Amygdala (tissue), 56 donors: ENCODE results near the gene AADACL3.

Experiments used
- DNase-seq, 56 donors: peaks; one replicate each; lab custom pipeline; 2025; lab: John Stamatoyannopoulos, UW

Gene AADACL3

DNA sequence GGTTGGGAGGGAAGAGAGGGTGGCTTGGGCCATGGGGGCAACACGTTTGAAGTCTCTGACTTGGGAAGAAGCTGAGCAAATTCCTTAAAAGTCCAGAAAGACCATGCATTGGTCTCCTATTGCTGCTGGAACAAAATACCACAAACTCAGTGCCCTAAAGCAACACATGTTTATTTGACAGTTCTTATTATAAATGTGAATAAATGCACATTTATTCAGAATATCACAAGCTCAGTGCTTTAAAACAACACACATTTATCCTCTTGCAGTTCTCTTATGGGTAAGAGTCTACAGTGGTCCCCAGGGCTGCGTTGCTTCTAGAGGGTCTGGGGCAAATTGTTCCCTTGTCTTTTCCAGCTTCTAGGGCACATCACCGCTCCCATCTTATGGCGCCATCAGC lies 47.6 kb downstream of the AADACL3 start:
- DNase-seq = no peak

DNA sequence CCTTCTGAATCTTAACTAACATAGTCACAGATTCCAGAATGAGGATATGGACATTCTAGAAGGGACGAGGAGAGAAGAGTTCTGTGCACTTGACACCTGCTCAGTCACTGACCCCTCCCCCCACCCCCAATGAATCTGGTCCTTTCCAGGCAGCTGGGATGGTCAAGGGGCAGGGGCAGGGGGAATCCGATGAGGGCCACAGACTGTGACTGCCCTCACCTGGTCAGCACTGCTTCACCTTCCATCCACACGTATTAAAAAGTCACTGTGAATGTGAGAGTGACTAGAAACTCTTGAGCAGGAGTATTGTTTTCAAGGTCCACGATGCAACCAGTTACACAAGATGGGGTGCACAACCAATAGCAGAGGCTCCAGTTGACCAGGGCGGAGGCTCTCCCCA lies 48.1 kb downstream of the AADACL3 start:
- no peak for DNase-seq

DNA sequence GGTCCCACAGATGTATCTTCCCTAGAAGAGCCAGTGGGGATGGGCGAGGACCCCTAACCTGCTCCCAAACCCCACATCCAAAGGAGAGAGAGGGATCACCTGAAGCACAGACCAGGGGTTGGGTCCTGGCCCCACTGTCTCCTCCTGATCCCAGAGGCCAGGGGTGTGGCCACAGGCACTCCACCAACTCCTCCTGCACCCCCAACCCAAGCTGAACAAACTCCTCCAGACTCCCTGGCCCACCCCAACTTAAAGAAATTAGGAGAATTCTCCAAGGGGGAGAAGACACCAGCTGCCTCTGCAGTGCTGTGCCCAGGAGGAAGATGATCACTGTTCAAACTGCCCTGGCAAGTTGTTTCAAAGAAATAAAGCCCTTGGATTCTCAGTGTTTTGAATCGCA lies 53.1 kb downstream of the AADACL3 start:
- no peak for DNase-seq

DNA sequence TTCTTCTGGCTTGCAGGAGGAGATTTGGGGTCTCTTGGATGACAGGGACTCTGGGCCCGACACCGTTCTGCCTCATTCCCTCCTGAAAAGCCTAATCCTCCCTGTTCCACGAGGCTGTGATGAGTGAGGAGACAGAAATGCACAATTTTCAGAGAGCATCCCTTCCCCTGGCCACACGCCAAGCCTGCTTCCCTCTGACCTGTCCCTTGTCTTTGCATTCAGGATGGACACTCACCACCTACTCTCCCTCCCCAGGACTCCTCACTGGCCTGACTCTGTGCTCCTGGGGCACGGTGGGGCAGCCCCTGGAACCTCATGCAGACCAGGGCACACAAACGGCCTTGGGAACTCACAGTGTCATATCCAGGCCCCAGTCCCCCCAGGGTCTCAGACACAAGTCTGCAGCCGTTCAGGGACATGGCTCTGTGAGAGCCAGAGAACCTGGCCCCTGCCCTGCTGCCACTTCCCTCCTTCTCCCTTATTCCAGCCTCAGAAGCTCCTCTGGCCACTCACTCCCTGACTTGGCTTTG lies 54.1 kb downstream of the AADACL3 start:
- no peak for DNase-seq

DNA sequence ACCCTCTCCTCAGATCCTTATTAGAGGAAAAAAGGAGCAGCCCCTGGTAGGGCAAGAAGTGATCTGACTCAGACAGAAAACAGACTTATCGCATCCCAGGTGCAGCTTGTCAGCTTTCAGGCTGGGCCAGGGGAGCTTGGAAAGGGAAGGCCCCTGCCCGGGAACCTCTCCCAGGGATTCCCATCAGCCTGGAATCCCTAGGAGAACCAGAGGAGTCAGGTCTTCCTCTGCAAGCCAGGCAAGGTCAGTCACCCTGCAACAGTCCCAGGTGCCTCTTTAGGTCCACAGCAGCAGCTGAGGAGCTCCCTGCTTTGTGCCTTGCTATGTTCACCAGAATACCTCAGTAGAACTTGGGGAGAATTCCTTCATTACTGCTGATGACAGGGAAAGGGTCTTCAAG lies 54.7 kb downstream of the AADACL3 start:
- no peak for DNase-seq

DNA sequence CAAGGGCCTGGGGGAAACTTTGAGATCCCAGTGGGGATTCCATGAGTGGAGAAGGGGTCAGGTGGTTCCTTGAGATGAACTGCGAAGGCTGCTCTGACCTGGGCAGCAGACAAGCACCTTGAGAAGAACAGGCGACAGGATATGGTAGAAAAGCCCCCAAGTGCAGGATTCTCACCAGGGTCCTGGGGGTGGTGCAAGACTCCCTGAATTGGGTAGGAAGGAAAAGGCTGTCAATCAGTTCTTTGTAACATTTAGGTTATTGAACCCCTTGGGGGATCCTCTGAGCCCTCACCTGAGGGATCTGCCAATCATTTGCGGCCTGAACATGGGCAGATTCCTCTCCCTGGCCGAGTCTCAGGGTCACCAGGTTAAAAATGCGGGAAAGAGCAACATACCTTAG lies 55.3 kb downstream of the AADACL3 start:
- DNase-seq = no peak

DNA sequence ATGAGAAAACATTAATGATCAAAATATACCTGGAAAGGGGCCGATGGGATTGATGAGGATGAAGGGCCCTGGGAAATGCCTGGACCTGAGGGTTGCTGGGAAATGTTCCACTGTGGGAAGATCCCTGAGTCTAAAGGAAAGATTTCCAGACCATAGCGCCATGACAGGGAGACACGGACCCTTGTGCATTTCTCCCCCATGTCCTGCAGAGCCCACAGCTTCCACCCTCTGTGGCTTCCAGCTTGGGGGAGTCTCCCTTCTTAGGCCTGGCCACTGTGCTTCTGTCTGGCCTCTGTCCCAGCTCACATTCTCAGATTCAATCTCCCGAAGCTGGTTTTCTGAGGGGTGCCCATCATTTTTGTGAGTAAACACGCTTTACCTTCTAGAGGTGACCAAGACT lies 56.6 kb downstream of the AADACL3 start:
- DNase-seq = no peak

DNA sequence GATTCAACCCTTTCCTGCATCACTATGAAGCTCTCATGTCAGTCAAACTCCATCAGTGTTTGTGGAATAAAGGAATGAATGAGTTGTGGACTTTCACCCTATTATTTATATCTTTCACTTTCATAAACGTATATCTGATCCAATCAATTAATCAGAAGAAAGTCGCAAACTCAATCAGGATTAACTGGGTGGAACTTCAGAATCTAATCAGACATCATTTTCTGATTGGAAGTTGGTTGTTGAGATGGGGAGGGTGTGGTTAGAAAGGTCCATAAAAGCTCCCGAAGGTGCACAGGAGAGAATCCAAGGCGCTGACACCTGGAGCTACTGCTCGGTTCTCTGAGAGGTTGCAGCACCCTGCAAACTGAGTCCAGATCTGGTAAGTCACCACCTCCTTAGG lies 57.5 kb downstream of the AADACL3 start, which contains the start of gene PRAMEF12:
PRAMEF12 (plus strand) TSS at position 301 of the 400 bp plus-strand sequence. CDS start 1,130 bp downstream, outside the sequence.
- DNase-seq = no peak

DNA sequence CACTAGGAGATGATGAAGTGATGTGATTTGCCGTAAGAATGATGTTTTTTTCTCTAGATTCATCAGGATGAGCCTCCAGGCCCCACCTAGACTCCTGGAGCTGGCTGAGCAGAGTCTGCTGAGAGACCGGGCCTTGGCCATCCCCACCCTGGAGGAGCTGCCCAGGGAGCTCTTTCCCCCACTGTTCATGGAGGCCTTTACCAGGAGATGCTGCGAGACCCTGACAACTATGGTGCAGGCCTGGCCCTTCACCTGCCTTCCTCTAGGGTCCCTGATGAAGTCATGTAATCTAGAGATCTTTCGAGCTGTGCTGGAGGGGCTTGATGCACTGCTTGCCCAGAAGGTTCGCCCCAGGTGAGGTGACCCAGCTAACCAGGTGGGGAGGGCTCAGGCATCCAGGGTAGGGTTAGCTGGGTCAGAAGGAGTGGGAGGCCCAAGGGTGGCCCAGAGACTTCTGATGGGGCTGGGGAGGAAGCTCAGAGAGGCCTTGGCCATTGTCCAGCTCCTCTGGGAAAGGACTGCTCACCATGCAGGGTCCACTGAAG lies 59.0 kb downstream of the AADACL3 start:
- no peak for DNase-seq

DNA sequence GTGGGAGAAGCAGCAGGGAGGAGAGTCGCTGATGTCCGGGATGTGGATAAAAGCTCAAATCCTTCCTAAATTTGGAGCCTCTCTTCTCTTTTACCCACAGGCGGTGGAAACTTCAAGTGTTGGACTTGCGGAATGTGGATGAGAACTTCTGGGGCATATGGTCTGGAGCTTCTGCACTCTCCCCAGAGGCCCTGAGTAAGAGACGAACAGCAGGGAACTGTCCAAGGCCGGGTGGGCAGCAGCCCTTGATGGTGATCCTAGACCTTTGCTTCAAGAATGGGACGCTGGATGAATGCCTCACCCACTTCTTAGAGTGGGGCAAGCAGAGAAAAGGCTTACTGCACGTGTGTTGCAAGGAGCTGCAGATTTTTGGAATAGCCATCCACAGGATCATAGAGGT lies 59.5 kb downstream of the AADACL3 start:
- no peak for DNase-seq

DNA sequence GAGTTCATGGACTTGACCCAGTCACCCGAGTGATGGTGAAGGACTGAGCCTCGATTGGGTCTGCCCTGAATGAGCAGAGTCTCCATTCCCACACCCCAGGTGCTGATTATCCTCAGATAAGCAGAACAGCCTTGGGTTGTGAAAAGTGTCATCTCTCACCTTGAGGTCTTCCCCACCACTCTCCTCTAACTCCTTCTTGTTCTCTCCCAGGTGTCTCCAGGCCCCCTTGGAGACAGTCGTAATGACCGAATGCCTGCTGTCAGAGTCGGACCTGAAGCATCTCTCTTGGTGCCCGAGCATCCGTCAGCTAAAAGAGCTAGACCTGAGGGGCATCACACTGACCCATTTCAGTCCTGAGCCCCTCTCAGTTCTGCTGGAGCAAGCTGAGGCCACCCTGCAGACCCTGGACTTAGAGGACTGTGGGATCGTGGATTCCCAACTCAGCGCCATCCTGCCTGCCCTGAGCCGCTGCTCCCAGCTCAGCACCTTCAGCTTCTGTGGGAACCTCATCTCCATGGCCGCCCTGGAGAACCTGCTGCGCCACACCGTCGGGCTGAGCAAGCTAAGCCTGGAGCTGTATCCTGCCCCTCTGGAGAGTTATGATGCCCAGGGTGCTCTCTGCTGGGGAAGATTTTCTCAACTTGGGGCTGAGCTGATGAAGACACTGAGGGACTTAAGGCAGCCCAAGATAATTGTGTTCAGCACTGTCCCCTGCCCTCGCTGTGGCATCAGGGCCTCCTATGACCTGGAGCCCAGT lies 61.1 kb downstream of the AADACL3 start:
- no peak for DNase-seq
